Stimulated activated CD4-positive, alpha-beta T cell treated with anti-CD3 and anti-CD28 coated beads, Interleukin-1b, Interleukin-23, amount 100 ng/mL, for 1 hour (primary cell): ENCODE results near the gene NUMA1.

Experiments
- DNase-seq, 2 donors: peaks; one replicate each; pipeline ENCODE4 v3.0.0-alpha.2; 2020; ENCODE audit warnings: low read depth in 2 of 2

The NUMA1 gene

DNA sequence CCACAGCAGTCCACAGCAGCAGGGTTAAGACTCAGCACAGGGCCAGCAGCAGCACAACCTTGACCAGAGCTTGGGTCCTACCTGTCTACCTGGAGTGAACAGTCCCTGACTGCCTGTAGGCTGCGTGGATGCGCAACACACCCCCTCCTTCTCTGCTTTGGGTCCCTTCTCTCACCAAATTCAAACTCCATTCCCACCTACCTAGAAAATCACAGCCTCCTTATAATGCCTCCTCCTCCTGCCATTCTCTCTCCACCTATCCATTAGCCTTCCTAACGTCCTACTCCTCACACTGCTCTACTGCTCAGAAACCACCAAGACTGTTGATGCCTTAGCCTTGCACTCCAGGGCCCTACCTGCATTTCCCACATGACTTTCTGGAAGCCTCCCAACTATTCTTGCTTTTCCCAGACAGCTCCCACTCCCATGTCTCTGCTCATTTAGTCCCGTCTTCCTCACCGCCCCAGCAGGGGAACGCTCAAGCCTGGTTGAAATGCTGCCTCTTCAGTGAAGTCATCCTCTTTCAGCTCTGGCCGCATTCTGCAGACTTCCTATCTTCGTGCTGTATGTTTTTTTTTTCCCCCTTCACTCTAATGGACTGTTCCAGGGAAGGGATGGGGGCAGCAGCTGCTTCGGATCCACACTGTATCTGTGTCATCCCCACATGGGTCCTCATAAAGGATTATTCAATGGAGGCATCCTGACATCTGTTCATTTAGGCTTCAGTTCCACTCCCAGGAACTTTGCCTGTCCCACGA, 78.3 kb downstream of the NUMA1 start:
- no peak for DNase-seq

DNA sequence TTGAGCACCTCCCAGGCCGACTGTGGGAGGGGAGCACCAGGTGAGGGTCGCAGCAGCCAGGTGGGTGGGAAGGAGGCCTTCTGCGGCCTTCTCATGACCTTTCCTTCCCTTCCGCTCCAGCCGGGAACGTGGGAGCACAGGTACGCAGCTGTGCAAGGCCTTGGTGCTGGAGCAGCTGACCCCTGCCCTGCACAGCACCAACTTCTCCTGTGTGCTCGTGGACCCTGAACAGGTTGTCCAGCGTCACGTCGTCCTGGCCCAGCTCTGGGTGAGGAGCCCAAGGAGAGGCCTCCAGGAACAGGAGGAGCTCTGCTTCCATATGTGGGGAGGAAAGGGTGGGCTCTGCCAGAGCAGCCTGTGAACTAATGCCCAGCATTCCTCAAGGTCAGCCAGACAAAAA, 79.1 kb downstream of the NUMA1 start:
- DNase-seq = no peak

- DNase-seq = no peak
These were observed 80.0 kb downstream of the NUMA1 start for GRCh38 chr11:72000202-72000867.

DNA sequence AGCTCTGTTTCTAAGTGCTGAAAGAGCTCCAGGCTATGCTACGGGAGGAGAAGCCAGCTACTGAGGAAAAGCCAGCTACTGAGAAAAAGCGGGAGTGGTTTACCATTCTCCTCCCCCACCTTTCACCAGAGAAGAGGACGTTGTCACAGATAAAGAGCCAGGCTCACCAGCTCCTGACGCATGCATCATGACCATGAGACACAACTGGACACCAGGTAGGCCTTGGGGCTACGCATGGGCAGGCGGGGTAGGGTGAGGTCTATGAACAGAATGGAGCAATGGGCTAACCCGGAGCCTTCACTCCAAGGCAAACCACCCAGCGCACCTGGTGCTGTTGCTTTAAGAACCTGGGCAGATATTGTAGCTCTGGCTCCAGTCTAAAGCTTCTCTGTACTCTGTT, 80.5 kb downstream of the NUMA1 start:
- DNase-seq = no peak

DNA sequence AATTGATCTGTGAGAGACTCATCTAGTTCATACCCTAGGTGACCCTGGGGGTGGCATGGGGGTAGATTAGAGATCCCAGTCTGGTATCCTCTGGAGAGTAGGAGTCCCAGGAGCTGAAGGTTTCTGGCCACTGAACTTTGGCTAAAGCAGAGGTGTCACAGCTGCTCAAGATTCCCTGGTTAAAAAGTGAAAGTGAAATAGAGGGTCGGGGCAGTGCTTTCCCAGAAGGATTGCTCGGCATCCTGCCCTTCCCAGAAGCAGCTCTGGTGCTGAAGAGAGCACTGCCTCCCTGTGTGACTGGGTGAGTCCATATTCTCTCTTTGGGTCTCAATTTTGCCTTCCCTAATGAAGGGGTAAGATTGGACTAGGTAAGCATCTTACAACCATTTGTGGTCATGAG, 81.0 kb downstream of the NUMA1 start:
- no peak for DNase-seq

DNA sequence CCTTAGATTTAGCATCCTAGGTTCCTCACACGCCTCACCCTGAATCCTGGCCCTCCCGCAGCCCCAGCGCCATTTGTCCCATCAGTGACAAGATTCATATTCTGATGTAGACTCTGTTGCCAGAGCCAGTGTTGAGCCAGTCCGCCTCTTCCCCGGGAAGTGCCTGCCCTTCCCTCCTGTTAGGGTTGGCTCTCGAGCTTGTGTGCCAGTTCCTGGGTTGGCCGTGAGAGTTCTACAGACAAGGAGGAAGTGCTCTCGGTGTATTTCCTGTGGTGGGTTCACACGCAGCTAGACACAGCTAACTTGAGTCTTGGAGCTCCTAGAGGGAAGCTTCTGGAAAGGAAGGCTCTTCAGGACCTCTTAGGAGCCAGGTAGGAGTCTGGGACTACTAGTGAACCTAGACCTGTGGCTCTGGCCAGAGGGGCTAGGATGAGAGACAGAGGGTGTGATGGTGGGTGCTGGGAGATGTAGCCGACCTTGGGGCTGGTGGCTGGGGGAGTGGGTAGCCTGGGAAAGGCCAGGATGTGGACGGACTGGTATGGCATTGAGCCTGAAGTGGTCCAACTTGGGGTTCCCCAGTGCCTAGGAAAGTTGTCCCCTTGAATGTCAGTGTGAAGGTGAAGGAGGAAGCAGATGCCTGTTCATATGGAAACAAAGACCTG, 81.6 kb downstream of the NUMA1 start, which contains the start of gene IL18BP:
TSS of gene IL18BP (plus strand) at position 261 of the 662 bp plus-strand sequence. CDS start 1,076 bp downstream, outside the sequence.
- DNase-seq = no peak

DNA sequence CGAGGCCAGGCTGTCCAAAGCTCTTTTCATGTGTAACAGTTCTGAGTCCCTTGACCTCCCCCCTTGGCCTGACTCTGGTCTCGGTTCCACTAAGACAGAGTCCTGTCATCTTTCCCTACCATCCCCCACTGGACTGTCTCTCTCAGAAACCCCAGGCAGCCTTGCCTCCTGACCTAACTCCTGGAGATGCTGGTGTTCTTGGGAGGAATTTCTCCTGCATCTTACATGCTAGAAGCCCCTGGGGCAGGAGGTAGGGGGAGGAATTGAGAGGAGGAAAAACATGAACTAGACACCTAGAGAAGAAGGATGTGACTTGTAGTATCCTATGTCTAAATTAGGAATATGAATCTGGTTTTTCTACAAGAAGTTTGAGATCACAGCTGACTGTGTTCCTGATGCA, 82.3 kb downstream of the NUMA1 start:
- DNase-seq = no peak

DNA sequence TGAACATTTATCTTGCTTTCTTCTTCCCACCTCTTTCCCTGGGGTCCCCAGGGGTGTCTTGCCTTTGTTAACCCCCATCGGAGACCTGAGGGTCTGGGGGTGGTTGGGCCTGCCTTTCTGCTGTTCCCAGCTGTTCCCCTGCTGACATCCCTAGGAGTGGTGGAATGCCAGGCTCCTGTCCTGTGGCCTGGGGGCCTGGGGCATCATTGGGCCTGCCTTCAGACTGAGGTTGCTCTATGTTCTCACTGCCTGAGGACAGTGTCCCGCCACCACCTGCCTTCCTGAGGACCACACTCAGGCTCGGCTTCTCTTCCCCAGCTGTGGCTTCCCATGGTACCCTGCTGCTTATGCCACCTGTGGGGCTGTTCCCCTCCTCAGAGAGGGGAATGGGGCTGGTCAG, 82.7 kb downstream of the NUMA1 start:
- DNase-seq = no peak

DNA sequence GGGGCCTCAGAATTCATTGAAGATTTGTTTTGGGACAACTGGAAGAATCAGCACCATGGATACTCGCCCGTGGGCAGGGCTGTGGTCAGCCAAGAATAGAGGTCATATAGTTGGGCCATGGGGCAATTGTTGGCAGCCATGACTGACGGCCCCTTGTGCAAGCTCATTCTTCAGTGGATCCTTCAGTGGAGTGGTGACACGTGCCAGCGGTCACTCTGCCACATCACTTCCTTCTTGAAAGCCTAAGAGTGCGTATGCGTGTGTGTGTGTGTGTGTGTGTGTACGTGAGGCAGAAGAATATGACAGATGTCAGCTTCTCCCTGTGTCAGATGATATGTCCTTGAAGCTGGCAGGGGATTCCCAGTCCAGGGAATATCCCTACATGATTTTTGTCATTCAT, 83.4 kb downstream of the NUMA1 start:
- no peak for DNase-seq

- DNase-seq = no peak
These were observed 83.8 kb downstream of the NUMA1 start for GRCh38 chr11:71996517-71996916.

- no peak for DNase-seq
These were observed 84.5 kb downstream of the NUMA1 start for GRCh38 chr11:71995726-71996291.

DNA sequence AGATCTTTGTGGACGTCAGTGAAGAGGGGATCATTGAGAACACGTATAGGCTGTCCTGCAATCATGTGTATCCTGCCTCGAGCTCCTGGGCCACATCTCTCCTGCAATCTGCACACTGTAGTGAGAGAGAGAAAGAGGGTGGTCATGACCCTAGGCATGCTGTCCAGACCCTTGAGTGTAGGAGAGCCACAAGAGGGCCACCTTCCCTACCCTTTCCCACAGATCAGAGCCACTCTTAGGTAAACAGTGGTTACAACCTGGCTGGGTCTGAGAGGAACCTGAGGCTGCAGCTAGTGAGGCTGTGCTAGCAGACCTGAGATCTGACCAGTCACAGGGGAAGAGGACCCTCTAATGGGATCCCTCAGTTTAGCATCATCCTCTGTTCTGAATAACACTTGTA, 85.6 kb downstream of the NUMA1 start:
- DNase-seq = no peak

GRCh38 chr11:71992136-71992730, 88.1 kb downstream of the NUMA1 start:
- no peak for DNase-seq

GRCh38 chr11:71991494-71991893, 88.8 kb downstream of the NUMA1 start:
- DNase-seq = no peak

DNA sequence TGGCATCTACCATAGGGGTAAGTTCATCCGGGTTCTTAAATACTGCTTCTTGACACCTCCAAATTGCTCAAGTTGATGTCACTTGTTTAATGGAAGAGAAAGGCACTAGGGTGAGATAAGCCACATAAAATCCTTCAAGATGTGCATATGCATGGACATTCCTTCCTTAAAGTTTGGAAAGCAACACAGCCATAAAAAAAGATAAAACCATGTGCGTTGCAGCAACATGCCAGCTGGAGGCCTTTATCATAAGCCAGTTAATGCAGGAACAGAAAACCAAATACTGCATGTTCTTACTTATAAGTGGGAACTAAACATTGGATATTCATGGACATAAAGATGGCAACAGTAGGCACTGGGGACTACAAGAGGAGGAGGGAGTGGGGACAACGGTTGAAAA, 89.6 kb downstream of the NUMA1 start:
- DNase-seq = no peak

- no peak for DNase-seq
These were observed 92.3 kb downstream of the NUMA1 start for GRCh38 chr11:71988050-71988449.

DNA sequence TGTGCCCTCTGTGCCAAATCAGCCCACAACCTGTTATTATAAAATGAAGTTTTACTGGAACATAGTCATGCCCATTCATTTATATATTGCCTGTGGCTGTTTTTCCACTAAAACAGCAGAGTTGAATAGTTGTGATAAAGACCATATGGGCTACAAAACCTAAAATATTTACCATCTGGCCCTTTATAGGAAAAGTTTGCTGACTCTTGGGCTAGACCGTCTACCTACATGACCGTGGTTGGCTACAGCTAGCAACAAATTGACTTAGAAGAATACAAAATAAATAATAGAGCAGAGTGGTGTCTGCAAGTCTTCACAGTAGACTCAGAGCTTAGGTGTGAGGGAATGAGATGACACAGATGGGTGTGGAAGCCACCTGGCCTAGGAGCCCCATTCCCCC, 92.8 kb downstream of the NUMA1 start:
- DNase-seq = no peak

DNA sequence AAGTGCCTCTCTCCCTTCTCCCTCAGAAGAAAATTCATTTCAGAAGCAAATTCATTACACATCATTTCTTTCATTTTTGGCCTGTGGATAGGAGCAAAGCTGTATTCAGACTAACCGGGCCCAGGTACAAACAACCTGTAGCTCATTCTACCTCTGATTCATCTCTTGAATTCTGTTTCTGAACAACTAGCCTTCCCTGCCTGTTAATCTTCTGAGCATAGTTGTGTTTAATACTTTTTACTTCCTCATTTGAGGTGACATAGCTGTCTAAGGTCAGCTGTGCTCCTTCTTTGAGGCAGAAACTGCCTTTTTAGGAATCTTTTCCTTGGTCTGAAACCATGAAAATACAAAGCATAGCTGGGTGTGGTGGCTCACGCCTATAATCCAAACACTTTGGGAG, 94.2 kb downstream of the NUMA1 start:
- no peak for DNase-seq

- DNase-seq = no peak
These were observed 100.7 kb downstream of the NUMA1 start for GRCh38 chr11:71979602-71980001.

- DNase-seq = no peak
These were observed 101.2 kb downstream of the NUMA1 start for GRCh38 chr11:71979094-71979493.

GRCh38 chr11:71977743-71978418, 102.5 kb downstream of the NUMA1 start:
- peak; percentile 15 for DNase-seq

DNA sequence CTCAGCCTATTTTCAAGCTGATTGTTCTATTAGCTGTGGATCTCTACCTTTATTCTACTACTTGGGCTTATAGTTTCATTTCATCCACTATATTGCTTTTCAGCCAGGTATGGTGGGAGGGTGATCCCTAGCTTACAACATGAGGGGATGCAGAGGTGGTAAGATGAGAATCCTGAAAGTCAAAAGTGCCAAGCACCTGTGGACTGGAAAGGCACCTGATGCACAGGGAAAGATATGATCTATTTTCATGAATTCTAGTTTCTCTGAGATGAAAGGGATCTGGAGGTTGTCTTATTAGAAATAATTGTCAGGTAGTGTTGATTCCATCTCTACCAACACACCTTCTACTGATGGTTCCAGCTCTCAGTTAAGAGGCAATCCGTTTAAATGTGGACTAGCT, 103.3 kb downstream of the NUMA1 start:
- DNase-seq = no peak
